CD4-positive, alpha-beta T cell treated with Interleukin-4 for 4 hours (primary cell): Measurements from ENCODE around the gene FOXN3.
"Not testable (repeated sequence)": the region's sequence is repeated elsewhere in the genome, so short reads cannot be mapped to it uniquely, and the experiment has no call there.

ENCODE experiments used
- DNase-seq: peaks from one replicate; pipeline ENCODE4 v3.0.0-alpha.2; 2020

The FOXN3 gene

GRCh38 chr14:89266754-89267153 lies 150.3 kb downstream of the FOXN3 start:
- no peak for DNase-seq

- no peak for DNase-seq
Measured at GRCh38 chr14:89265234-89265633, 151.8 kb downstream of the FOXN3 start.

- DNase-seq: no peak
Measured at GRCh38 chr14:89264196-89264800, 152.7 kb downstream of the FOXN3 start.

- no peak for DNase-seq
Measured at GRCh38 chr14:89262041-89262440, 155.0 kb downstream of the FOXN3 start.

GRCh38 chr14:89260898-89261297 lies 156.1 kb downstream of the FOXN3 start:
- no peak for DNase-seq

- no peak for DNase-seq
Measured at GRCh38 chr14:89259951-89260609, 157.0 kb downstream of the FOXN3 start.

GRCh38 chr14:89258728-89259273 lies 158.2 kb downstream of the FOXN3 start:
- DNase-seq: no peak

- DNase-seq: no peak
Measured at GRCh38 chr14:89256951-89257350, 160.1 kb downstream of the FOXN3 start.

GRCh38 chr14:89256283-89256682 lies 160.8 kb downstream of the FOXN3 start:
- no peak for DNase-seq

GRCh38 chr14:89255852-89256251 lies 161.2 kb downstream of the FOXN3 start:
- DNase-seq: no peak

- no peak for DNase-seq
Measured at GRCh38 chr14:89255012-89255411, 162.0 kb downstream of the FOXN3 start.

- DNase-seq: no peak
Measured at GRCh38 chr14:89254166-89254909, 162.7 kb downstream of the FOXN3 start.

GRCh38 chr14:89252887-89253532 lies 164.0 kb downstream of the FOXN3 start:
- no peak for DNase-seq

GRCh38 chr14:89251061-89251460 lies 166.0 kb downstream of the FOXN3 start:
- no peak for DNase-seq

- DNase-seq: not testable (repeated sequence)
Measured at GRCh38 chr14:89250655-89250975, 166.4 kb downstream of the FOXN3 start.

- DNase-seq: no peak
Measured at GRCh38 chr14:89249972-89250654, 166.9 kb downstream of the FOXN3 start.

- no peak for DNase-seq
Measured at GRCh38 chr14:89249065-89249695, 167.9 kb downstream of the FOXN3 start.

GRCh38 chr14:89248411-89249064 lies 168.5 kb downstream of the FOXN3 start:
- no peak for DNase-seq

GRCh38 chr14:89247457-89248122 lies 169.4 kb downstream of the FOXN3 start:
- DNase-seq: no peak

- no peak for DNase-seq
Measured at GRCh38 chr14:89246290-89246689, 170.7 kb downstream of the FOXN3 start.

GRCh38 chr14:89245802-89246201 lies 171.2 kb downstream of the FOXN3 start:
- no peak for DNase-seq
